Keratinocyte (primary cell): ENCODE measurements around the gene TMEM218. TPM values are rescaled to one million over a fixed set of nuclear protein-coding genes. Genes with fewer than 3 reads are reported as not detected.

Source experiments
- DNase-seq: peaks from one replicate; pipeline ENCODE4 v3.0.0-alpha.2; 2011; ENCODE audit warnings: low read depth, missing footprints, low spot score
- FAIRE-seq: peaks from 2 replicates; lab custom pipeline; 2011; peaks lifted over from hg19 to GRCh38; lab: Jason Lieb, UNC
- H2AFZ ChIP-seq: 2 replicates; pipeline ENCODE4 v1.6.0; 2012; ENCODE audit warnings: low read length, control low read depth, inconsistent platforms; ENCODE audit not compliant: control insufficient read depth
- H3K27ac ChIP-seq: 2 replicates; pipeline ENCODE4 v1.5.1; 2011; ENCODE audit warnings: low read length; ENCODE audit not compliant: control insufficient read depth, insufficient read depth
- H3K27me3 ChIP-seq: 3 replicates; pipeline ENCODE4 v1.6.0; 2011; ENCODE audit warnings: low read length; ENCODE audit not compliant: control insufficient read depth, insufficient read depth; ENCODE audit errors: extremely low read depth
- H3K36me3 ChIP-seq, 2 experiments: 2 replicates in 1 of 2; 3 replicates in 1 of 2; pipeline ENCODE4 v1.5.1; 2011; ENCODE audit warnings: low read length in 2 of 2, mild to moderate bottlenecking in 1 of 2; ENCODE audit not compliant: control insufficient read depth in 2 of 2, insufficient read depth in 2 of 2; ENCODE audit errors: extremely low read depth in 1 of 2
- H3K4me1 ChIP-seq: 3 replicates; pipeline ENCODE4 v1.5.1; 2011; ENCODE audit warnings: low read length; ENCODE audit not compliant: control insufficient read depth, insufficient read depth; ENCODE audit errors: extremely low read depth
- H3K4me2 ChIP-seq: 3 replicates; pipeline ENCODE4 v1.6.0; 2011; ENCODE audit warnings: low read depth, low read length; ENCODE audit not compliant: control insufficient read depth, insufficient read depth; ENCODE audit errors: extremely low read depth
- H3K4me3 ChIP-seq, 3 experiments: fragments of 200-600 bp in 1 of 3; sonication (generic) in 1 of 3; 2 replicates in 2 of 3; 3 replicates in 1 of 3; pipeline ENCODE4 v1.5.1; 2011 to 2016; ENCODE audit warnings: low read length in 3 of 3, mild to moderate bottlenecking in 3 of 3, control low read depth in 2 of 3, inconsistent platforms in 1 of 3, low read depth in 1 of 3, mixed read lengths in 1 of 3, mixed run types in 1 of 3, moderate library complexity in 1 of 3; ENCODE audit not compliant: control insufficient read depth in 2 of 3, insufficient read depth in 2 of 3; ENCODE audit errors: extremely low read depth in 1 of 3
- H3K79me2 ChIP-seq: 2 replicates; pipeline ENCODE4 v1.6.0; 2012; ENCODE audit warnings: low read length; ENCODE audit not compliant: control insufficient read depth, insufficient read depth
- H3K9ac ChIP-seq: 3 replicates; pipeline ENCODE4 v1.6.0; 2011; ENCODE audit warnings: low read length; ENCODE audit not compliant: control insufficient read depth, insufficient read depth; ENCODE audit errors: extremely low read depth
- H3K9me1 ChIP-seq: 3 replicates; pipeline ENCODE4 v1.6.0; 2011; ENCODE audit warnings: low read length; ENCODE audit not compliant: control insufficient read depth, insufficient read depth; ENCODE audit errors: extremely low read depth
- H3K9me3 ChIP-seq: 2 replicates; pipeline ENCODE4 v1.5.1; 2012; ENCODE audit warnings: low read depth, low read length; ENCODE audit not compliant: control insufficient read depth
- H4K20me1 ChIP-seq: 3 replicates; pipeline ENCODE4 v1.6.0; 2011; ENCODE audit warnings: low read length; ENCODE audit not compliant: control insufficient read depth, insufficient read depth; ENCODE audit errors: extremely low read depth
- EZH2 ChIP-seq: IDR thresholded peaks from one replicate; pipeline ENCODE4 v1.6.1; 2012; ENCODE audit warnings: inconsistent platforms, mild to moderate bottlenecking, low read length, moderate library complexity
- dilution Hi-C: fragments of 300-500 bp; cut with MboI; formaldehyde crosslinking; loops from one replicate; pipeline ENCODE4 v1.7.0; 2020; ENCODE audit warnings: low sequenced_read_pairs; ENCODE audit not compliant: extremely low pct_ligation_motif_present
- polyA plus RNA-seq, 5 experiments: library from polyadenylated mRNA; depleted of rRNA in 3 of 5; stranded (reverse) in 3 of 5; stranded (forward) in 1 of 5; unstranded in 1 of 5; fragments of >200 nt; gene quantifications; 1 replicate in 1 of 5; 2 replicates in 3 of 5; 3 replicates in 1 of 5; pipeline versions ENCODE4 v1.2.1 to v1.2.3, GENCODE V29; 2011 to 2012; ENCODE audit warnings: missing spikeins in 2 of 5, low read depth in 1 of 5, low replicate concordance in 1 of 5
- TF ChIP-seq, protein P1 (sequence below), 3 experiments: IDR thresholded peaks in 1 of 3; conservative IDR thresholded peaks in 1 of 3; optimal IDR thresholded peaks in 1 of 3; 2 replicates in 2 of 3; 3 replicates in 1 of 3; pipeline versions ENCODE3 to v1.5.1; 2011; ENCODE audit warnings: low read length in 3 of 3, mild to moderate bottlenecking in 3 of 3, moderate library complexity in 2 of 3, control low read depth in 1 of 3, inconsistent platforms in 1 of 3; ENCODE audit not compliant: insufficient read depth in 2 of 3; ENCODE audit errors: extremely low read depth in 1 of 3

TMEM218 gene
- polyA plus RNA-seq, 1 donor (not counting 4 experiments of a cell fraction or from before 2014, with no cell fraction given): 34.2 TPM

DNA sequence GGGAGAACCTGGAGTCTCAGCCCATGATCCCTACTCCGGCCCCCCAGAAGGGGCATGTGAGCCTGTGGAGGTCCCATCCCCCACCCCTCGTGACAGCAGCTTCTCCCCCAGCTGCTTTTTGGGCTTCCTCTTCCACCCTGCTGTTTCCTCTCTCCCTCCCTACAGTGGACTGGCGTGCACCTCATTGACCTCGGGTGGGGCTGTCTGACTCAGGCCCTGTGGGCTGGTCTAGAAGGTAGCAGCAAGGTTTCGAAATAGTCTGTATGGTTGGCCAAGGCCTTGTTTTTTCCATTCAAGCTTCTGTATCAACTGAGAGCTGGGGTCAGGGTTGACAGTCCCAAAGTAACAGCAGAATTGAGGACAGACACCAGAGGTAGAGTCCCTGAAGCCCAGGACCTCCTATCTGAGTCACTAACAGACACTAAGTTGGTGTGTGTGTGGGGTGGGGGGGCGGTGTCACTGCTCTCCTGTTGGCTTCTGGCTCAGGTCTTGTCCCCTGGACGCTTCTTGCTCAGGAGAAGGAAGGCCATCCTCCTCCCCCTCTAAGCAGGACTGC lies 40.6 kb downstream of the TMEM218 start:
- Histone ChIP-seq H4K20me1 (no peaks in the 10 kb centered on the region), H3K27me3 (no peaks in the 10 kb centered on the region), H3K79me2 (no peaks in the 10 kb centered on the region), H3K9ac (peak overlapping the region; percentile 35), H3K4me2 (peak overlapping the region; percentile 52), H2AFZ (peak overlapping the region; percentile 44), H3K4me1 (peaks cover 29% of the 10 kb centered on the region), H3K4me3 (no peak overlapping the region), H3K9me3 (no peaks in the 10 kb centered on the region), H3K9me1 (no peaks in the 10 kb centered on the region), H3K36me3 (no peaks in the 10 kb centered on the region), H3K27ac (peak overlapping the region; percentile 62)
- DNase-seq (peak; percentile 45), FAIRE-seq (peak; percentile 81)
- dilution Hi-C loops: no loop called here
- TF ChIP-seq, protein P1, sequence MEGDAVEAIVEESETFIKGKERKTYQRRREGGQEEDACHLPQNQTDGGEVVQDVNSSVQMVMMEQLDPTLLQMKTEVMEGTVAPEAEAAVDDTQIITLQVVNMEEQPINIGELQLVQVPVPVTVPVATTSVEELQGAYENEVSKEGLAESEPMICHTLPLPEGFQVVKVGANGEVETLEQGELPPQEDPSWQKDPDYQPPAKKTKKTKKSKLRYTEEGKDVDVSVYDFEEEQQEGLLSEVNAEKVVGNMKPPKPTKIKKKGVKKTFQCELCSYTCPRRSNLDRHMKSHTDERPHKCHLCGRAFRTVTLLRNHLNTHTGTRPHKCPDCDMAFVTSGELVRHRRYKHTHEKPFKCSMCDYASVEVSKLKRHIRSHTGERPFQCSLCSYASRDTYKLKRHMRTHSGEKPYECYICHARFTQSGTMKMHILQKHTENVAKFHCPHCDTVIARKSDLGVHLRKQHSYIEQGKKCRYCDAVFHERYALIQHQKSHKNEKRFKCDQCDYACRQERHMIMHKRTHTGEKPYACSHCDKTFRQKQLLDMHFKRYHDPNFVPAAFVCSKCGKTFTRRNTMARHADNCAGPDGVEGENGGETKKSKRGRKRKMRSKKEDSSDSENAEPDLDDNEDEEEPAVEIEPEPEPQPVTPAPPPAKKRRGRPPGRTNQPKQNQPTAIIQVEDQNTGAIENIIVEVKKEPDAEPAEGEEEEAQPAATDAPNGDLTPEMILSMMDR (optimal IDR thresholded peaks at IDR 0.05 in 1 of 3, IDR thresholded peaks at IDR 0.05 in 1 of 3, conservative IDR thresholded peaks at IDR 0.05 in 1 of 3; ENCODE audit: extremely low read depth in 1 of 3, insufficient read depth in 2 of 3, low read length in 3 of 3): no peak
- no peak for TF ChIP-seq EZH2

DNA sequence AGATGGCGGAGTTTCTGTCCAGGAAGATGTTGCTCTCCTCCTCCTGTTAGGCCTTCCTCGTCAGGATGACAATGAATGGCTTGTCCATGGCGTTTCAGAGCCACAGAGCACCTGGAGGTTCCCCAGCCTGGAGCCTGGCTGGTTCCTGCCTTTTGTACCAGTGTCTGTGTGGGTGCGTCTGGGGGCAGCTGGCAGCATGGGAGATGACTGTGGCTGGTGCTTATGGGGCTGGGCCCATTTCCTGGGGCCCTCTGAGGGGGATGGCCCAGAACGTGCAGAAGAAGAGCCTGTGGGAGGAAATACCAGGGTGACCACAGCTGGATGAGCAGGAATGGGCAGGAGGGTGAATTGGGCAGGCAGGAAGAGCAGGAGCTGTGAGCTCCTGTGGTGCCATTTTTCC lies 41.6 kb downstream of the TMEM218 start:
- H3K9me3 ChIP-seq: no peaks in the 10 kb centered on the region
- peak overlapping the region; percentile 66 for H2AFZ ChIP-seq
- dilution Hi-C loops: no loop called here

More for the DNA sequence above, 41.6 kb downstream of the TMEM218 start:
- Histone ChIP-seq H4K20me1 (no peaks in the 10 kb centered on the region), H3K4me1 (peaks cover 22% of the 10 kb centered on the region), H3K9me1 (no peaks in the 10 kb centered on the region), H3K4me3 (no peak overlapping the region), H3K36me3 (no peaks in the 10 kb centered on the region), H3K79me2 (no peaks in the 10 kb centered on the region), H3K27ac (peak overlapping the region; percentile 62), H3K4me2 (peak overlapping the region; percentile 52), H3K27me3 (no peaks in the 10 kb centered on the region), H3K9ac (peak overlapping the region; percentile 14)
- DNase-seq (no peak), FAIRE-seq (peak; percentile 81)
- TF ChIP-seq, protein P1 (optimal IDR thresholded peaks at IDR 0.05 in 1 of 3, IDR thresholded peaks at IDR 0.05 in 1 of 3, conservative IDR thresholded peaks at IDR 0.05 in 1 of 3; ENCODE audit: extremely low read depth in 1 of 3, insufficient read depth in 2 of 3, low read length in 3 of 3): no peak
